GM23338 (cell line): ENCODE data around the gene PTCHD4.

Experiments
- CREB1 ChIP-seq: fragments of 250-450 bp; sonication (Bioruptor Pico); IDR thresholded peaks from 2 replicates; pipeline ENCODE4 v1.5.0; 2020; ENCODE audit warnings: low read depth, mild to moderate bottlenecking, moderate library complexity
- EZH2 ChIP-seq: fragments of 200-600 bp; sonication (generic); IDR thresholded peaks from one replicate; pipeline ENCODE4 v1.8.0; 2017; ENCODE audit warnings: antibody characterized with exemption, mild to moderate bottlenecking, low read depth; ENCODE audit not compliant: unreplicated experiment
- EZH2phosphoT487 ChIP-seq: fragments of 200-600 bp; sonication (generic); IDR thresholded peaks from one replicate; pipeline ENCODE4 v1.8.1; 2018; ENCODE audit warnings: antibody characterized with exemption; ENCODE audit not compliant: unreplicated experiment
- JUNB ChIP-seq: IDR thresholded peaks from one replicate; pipeline ENCODE4 v1.6.1; 2016; ENCODE audit warnings: antibody characterized with exemption; ENCODE audit not compliant: unreplicated experiment
- NANOG ChIP-seq: IDR thresholded peaks from 2 replicates; pipeline ENCODE4 v1.6.1; 2016; ENCODE audit warnings: antibody characterized with exemption, borderline replicate concordance
- POLR2AphosphoS5 ChIP-seq: IDR thresholded peaks from 2 replicates; pipeline ENCODE4 v1.6.1; 2016; ENCODE audit warnings: antibody characterized with exemption, low read depth
- ZNF331 ChIP-seq: fragments of 250-450 bp; sonication (Bioruptor Pico); IDR thresholded peaks from 2 replicates; pipeline ENCODE4 v1.5.0; 2020; ENCODE audit warnings: low read depth, mild to moderate bottlenecking, moderate library complexity
- TF ChIP-seq, protein P1 (sequence below), 2 experiments: fragments of 200-600 bp in 1 of 2; sonication (generic) in 1 of 2; conservative IDR thresholded peaks; 2 replicates each; pipeline versions ENCODE4 v1.5.1 to v1.6.1; 2016 to 2017; ENCODE audit warnings: antibody characterized with exemption in 2 of 2, low read depth in 2 of 2, mild to moderate bottlenecking in 2 of 2, moderate library complexity in 1 of 2
- TF ChIP-seq, protein P2 (sequence below): IDR thresholded peaks from one replicate; pipeline ENCODE4 v1.6.1; 2018; ENCODE audit warnings: antibody characterized with exemption; ENCODE audit not compliant: unreplicated experiment
- TF ChIP-seq, protein P3 (sequence below): IDR thresholded peaks from 2 replicates; pipeline ENCODE4 v1.6.1; 2016; ENCODE audit warnings: antibody characterized with exemption

DNA sequence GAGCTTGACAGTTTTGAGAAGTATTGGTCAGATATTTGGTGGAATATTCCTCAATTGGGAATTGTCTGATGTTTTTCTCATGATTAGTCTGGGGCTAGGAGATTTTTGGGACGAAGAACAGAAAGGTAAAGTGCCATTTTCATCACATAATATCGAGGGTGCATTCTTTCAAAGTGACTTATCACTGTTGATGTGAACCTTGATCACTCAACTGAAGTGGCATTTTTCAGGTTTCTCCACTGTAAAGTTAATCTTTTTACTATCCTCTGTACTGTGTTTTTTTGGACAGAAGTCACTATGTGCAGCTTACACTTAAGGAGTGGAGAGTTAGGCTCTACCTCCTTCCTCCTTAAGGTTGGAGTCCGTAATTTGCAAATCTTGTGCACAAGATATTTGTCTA lies 39.2 kb downstream of the PTCHD4 start:
- TF ChIP-seq, protein P1, sequence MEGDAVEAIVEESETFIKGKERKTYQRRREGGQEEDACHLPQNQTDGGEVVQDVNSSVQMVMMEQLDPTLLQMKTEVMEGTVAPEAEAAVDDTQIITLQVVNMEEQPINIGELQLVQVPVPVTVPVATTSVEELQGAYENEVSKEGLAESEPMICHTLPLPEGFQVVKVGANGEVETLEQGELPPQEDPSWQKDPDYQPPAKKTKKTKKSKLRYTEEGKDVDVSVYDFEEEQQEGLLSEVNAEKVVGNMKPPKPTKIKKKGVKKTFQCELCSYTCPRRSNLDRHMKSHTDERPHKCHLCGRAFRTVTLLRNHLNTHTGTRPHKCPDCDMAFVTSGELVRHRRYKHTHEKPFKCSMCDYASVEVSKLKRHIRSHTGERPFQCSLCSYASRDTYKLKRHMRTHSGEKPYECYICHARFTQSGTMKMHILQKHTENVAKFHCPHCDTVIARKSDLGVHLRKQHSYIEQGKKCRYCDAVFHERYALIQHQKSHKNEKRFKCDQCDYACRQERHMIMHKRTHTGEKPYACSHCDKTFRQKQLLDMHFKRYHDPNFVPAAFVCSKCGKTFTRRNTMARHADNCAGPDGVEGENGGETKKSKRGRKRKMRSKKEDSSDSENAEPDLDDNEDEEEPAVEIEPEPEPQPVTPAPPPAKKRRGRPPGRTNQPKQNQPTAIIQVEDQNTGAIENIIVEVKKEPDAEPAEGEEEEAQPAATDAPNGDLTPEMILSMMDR (conservative IDR thresholded peaks at IDR 0.05; ENCODE audit: low read depth in 2 of 2) = no peak
- TF ChIP-seq POLR2AphosphoS5 (no peak), CREB1 (CRISPR knock-in tag) (no peak), EZH2phosphoT487 (no peak), EZH2 (no peak), NANOG (no peak), ZNF331 (no peak), JUNB (no peak)
- TF ChIP-seq, protein P2, sequence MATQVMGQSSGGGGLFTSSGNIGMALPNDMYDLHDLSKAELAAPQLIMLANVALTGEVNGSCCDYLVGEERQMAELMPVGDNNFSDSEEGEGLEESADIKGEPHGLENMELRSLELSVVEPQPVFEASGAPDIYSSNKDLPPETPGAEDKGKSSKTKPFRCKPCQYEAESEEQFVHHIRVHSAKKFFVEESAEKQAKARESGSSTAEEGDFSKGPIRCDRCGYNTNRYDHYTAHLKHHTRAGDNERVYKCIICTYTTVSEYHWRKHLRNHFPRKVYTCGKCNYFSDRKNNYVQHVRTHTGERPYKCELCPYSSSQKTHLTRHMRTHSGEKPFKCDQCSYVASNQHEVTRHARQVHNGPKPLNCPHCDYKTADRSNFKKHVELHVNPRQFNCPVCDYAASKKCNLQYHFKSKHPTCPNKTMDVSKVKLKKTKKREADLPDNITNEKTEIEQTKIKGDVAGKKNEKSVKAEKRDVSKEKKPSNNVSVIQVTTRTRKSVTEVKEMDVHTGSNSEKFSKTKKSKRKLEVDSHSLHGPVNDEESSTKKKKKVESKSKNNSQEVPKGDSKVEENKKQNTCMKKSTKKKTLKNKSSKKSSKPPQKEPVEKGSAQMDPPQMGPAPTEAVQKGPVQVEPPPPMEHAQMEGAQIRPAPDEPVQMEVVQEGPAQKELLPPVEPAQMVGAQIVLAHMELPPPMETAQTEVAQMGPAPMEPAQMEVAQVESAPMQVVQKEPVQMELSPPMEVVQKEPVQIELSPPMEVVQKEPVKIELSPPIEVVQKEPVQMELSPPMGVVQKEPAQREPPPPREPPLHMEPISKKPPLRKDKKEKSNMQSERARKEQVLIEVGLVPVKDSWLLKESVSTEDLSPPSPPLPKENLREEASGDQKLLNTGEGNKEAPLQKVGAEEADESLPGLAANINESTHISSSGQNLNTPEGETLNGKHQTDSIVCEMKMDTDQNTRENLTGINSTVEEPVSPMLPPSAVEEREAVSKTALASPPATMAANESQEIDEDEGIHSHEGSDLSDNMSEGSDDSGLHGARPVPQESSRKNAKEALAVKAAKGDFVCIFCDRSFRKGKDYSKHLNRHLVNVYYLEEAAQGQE = no peak
- TF ChIP-seq, protein P3, sequence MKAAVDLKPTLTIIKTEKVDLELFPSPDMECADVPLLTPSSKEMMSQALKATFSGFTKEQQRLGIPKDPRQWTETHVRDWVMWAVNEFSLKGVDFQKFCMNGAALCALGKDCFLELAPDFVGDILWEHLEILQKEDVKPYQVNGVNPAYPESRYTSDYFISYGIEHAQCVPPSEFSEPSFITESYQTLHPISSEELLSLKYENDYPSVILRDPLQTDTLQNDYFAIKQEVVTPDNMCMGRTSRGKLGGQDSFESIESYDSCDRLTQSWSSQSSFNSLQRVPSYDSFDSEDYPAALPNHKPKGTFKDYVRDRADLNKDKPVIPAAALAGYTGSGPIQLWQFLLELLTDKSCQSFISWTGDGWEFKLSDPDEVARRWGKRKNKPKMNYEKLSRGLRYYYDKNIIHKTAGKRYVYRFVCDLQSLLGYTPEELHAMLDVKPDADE = no peak
